ENCODE results near the gene AMDHD2.
A peak's percentile ranks its signal among the peaks of the same experiment; 100 is the strongest.

AMDHD2 gene

GRCh38 chr16:2500430-2500917 lies 19.7 kb upstream of the AMDHD2 start:
- DNase-seq = no peak

DNA sequence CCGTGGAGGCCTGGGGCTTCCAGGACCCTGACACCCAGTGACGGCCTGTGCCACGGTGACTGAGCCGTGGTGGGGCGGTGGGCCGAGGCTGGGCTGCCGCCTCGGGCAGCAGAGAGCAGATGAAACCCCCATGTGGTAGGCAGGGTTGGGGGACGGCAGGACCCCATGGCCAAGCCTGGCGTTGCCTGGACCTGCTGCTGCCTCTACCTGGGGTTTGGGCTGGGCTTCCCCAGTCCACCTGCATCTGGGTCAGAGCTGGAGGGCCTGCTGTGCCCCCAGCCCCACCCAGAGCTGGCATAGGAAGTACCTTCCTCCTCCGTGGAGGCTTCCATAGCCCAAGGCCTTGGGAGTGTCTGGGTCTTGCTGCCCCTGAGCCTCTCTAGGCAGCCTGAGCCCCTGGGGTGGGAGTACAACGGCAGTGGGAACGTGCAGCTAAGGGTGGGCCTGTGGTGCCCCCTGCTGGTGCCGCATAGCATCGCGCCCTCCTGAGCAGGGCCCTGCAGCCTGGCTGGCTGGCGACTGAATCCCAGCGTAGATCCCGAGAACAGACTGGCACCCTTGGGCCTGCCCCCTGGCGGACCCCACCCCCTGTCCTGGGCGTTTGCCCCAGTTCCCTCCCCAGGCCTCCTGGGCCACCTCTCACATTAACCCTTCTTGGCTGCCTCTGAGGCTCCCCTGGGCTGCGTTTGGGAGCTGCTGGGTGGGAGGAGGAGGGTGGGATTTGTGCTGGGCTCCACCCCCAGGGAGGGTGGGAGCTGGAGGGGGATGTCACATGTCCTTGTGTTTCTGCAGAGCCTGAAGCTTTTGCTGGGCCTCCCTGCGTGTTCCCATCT lies 19.0 kb upstream of the AMDHD2 start:
- peak; percentile 76 for DNase-seq

DNA sequence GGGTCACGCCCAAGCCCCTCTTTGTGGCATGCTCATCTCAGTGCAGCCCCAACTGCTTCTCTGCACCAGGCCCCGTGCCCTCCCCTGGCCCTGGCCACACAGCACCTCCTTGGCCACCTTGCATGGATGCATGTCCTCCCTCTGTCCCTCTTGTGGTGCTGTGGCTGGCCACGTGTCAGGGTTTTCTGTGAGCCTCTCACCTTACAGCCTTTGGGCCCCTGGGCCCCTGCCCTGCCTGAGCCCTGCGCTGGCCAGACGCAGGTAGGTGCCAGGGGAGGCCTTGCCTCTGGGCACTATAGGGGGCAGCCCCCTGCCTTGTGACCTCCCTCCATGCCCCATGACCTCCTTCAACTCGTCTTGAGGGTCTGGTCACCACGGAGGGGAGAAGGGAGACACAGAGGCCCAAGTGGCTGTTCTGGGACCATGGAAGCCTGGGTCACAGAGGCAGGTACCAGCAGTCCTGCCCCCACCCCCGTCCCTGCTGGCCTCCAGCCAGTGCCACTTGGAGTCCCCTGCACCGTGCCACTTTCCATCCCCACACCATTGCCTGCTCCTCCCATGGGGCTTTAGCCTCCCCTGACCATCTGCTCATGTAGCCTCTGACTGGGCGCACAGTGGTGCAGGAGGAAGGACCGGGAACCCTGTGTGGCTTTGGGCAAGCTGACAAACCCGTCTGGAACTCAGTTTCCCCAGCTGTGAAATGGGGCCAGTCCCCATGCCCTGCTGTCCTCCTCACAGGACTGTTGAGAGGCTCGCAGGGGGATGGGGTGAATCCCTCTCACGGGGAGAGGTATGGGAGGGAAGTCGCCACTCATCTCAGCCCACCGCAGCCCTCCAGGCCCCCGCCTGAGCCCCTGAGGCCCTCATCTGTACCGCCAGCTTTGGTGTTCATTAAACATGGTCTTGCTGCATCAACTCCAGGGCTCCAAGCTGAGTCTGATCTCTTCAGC lies 17.9 kb upstream of the AMDHD2 start:
- no peak for DNase-seq

DNA sequence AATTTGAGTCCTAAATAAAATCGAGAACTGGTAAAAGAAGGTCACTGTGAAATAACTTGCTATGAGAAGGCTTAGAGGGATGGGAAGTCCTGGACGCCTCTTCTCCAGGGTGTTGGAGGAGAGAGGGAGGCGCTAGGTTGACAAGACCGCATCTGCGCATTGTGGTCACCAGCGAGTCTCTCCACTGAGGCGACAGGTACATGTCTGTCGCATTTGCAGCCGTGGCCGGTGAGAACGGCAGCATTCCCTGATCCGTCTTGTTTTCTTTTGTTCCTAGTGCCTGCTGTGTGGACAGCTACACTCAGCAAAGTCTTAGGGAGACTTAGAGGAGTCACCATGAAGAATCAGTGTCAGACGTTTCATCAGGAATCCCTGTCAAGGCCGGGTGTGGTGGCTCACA lies 14.5 kb upstream of the AMDHD2 start:
- no peak for DNase-seq

DNA sequence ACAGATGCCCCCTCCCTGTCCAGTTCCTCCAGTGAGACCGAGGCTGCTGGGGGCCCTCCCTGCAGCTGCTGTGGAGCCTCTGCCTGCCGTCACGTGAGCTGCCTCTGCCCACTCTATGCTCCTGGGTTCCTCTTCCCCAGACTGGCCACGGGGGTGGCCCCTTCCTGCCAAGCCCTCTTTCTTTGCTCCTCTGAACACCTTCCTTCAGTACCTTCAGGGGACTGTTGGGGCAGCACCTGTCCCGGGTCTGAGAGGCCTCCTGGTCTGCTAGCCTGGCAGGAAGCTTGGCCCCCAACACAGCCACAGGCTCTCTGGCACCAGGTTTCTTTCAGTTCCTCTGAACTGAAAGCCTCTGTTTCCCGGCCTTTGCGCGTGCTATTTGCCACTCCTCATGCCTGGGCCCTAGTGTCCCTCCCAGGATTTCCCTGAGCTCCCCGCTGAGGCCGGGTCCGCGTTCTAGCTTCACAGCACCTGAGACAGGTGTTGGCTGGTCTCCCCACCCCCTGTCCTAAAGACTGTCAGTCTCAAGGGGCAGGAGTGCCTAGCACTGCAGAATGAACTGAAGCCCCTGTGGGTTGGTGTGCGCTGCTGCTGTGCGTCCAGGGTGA lies 13.0 kb upstream of the AMDHD2 start:
- no peak for DNase-seq

DNA sequence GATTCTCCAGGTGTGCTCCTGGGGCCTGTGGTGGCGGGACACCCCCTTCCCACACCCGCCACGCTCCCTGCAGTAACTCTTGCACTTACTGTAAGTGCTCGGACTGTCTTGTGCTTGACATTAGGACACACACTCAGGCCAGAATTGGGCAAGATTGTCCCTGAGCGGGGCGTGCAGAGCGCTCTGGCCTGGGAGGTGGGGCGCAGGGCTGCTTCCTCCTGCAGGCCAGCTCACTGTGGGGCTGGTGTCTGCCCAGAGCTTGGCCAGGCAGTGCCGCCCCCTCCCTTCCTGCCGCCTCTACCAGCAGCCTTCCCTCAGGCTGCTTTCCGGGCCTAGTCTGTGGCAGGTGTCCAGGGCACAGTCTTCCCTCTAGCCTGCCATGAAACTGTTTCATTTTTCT lies 12.5 kb upstream of the AMDHD2 start:
- no peak for DNase-seq

- no peak for DNase-seq
These were observed 11.3 kb upstream of the AMDHD2 start for GRCh38 chr16:2508722-2509400.

GRCh38 chr16:2511128-2511800 lies 8.9 kb upstream of the AMDHD2 start:
- no peak for DNase-seq

GRCh38 chr16:2511996-2512734 lies 8.0 kb upstream of the AMDHD2 start:
- no peak for DNase-seq

GRCh38 chr16:2512735-2513404 lies 7.3 kb upstream of the AMDHD2 start:
- DNase-seq = no peak

GRCh38 chr16:2513405-2514332 lies 6.5 kb upstream of the AMDHD2 start, which contains the start of gene ATP6V0C:
Gene ATP6V0C, plus strand, starts transcription at chr16:2513952. Its CDS starts 152 bp downstream, at chr16:2514104.
- DNase-seq = peak; percentile 84 to 85

GRCh38 chr16:2514333-2515179 lies 5.6 kb upstream of the AMDHD2 start:
- peak in 1 of 2 experiments; percentile 26 for DNase-seq

- DNase-seq = no peak
These were observed 4.9 kb upstream of the AMDHD2 start for GRCh38 chr16:2515180-2515851.

- DNase-seq = no peak
These were observed 3.6 kb upstream of the AMDHD2 start for GRCh38 chr16:2516391-2517240.

GRCh38 chr16:2517954-2518605 lies 2.1 kb upstream of the AMDHD2 start:
- no peak for DNase-seq

Measured in activated CD4-positive, alpha-beta T cell treated with anti-CD3 and anti-CD28 coated beads, Interleukin-2, amount 50 U/mL, for 4 hours (primary cell).